ENCODE results near the gene IMPA2. TPM values are rescaled to one million over a fixed set of nuclear protein-coding genes. Genes with fewer than 3 reads are reported as not detected.

IMPA2 gene
- polyA plus RNA-seq, 1 experiment = 12.8 TPM

- Histone ChIP-seq H3K27ac (ENCODE audit: low read depth, low read length) (peak overlapping the region; percentile 31), H3K4me3 (ENCODE audit: low read depth, low read length) (no peak overlapping the region), H3K9me3 (ENCODE audit: control insufficient read depth, insufficient read depth, low read length) (no peaks in the 10 kb centered on the region; the same call in 1 of the 2 replicates), H3K27me3 (ENCODE audit: control insufficient read depth, insufficient read depth, low read length) (no peaks in the 10 kb centered on the region)
- POLR2A ChIA-PET = interaction anchor here (0.6 kb wide), 1 partner anchor 54 kb away, joined by 3 read pairs; no protein-coding TSS in a partner anchor
- CTCF ChIA-PET = interaction anchor here (0.8 to 4.9 kb wide), 4 partner anchors 39 to 379 kb away, joined by 4 to 21 read pairs (median 6); no protein-coding TSS in a partner anchor
- TF ChIP-seq CTCF (IDR thresholded peaks at IDR 0.05; ENCODE audit: low read depth, low read length) = no peak
- no peak for DNase-seq (ENCODE audit: low read depth, low spot score)
Observed at GRCh38 chr18:12034241-12035100, 53.2 kb downstream of the IMPA2 start.

- no peak overlapping the region for H3K4me3 ChIP-seq (ENCODE audit: low read depth, low read length)
- ChIA-PET POLR2A (no interaction called here), CTCF (no interaction called here)
Observed at GRCh38 chr18:12035481-12035880, 54.2 kb downstream of the IMPA2 start.

GRCh38 chr18:12036201-12036751 lies 55.0 kb downstream of the IMPA2 start:
- ChIA-PET POLR2A (no interaction called here), CTCF (interaction anchor here (6.3 kb wide), 1 partner anchor 99 kb away, joined by 101 read pairs; no protein-coding TSS in a partner anchor)
- Histone ChIP-seq H3K9me3 (ENCODE audit: control insufficient read depth, insufficient read depth, low read length) (no peaks in the 10 kb centered on the region), H3K4me3 (ENCODE audit: low read depth, low read length) (no peak overlapping the region), H3K27me3 (ENCODE audit: control insufficient read depth, insufficient read depth, low read length) (no peaks in the 10 kb centered on the region), H3K27ac (ENCODE audit: low read depth, low read length) (no peak overlapping the region)
- DNase-seq (ENCODE audit: low read depth, low spot score) = no peak
- no peak for TF ChIP-seq CTCF (IDR thresholded peaks at IDR 0.05; ENCODE audit: low read depth, low read length)

More at GRCh38 chr18:12035481-12035880, 54.2 kb downstream of the IMPA2 start:
- Histone ChIP-seq H3K9me3 (ENCODE audit: control insufficient read depth, insufficient read depth, low read length) (no peaks in the 10 kb centered on the region), H3K27me3 (ENCODE audit: control insufficient read depth, insufficient read depth, low read length) (no peaks in the 10 kb centered on the region), H3K27ac (ENCODE audit: low read depth, low read length) (no peak overlapping the region)
- DNase-seq (ENCODE audit: low read depth, low spot score) = no peak
- no peak for TF ChIP-seq CTCF (IDR thresholded peaks at IDR 0.05; ENCODE audit: low read depth, low read length)

- no peak for TF ChIP-seq CTCF (IDR thresholded peaks at IDR 0.05; ENCODE audit: low read depth, low read length)
- ChIA-PET POLR2A (no interaction called here), CTCF (interaction anchor here (0.6 to 6.3 kb wide), 33 partner anchors 8 to 386 kb away, joined by 3 to 101 read pairs (median 5); partner anchors contain the start of gene IMPA2)
Observed at GRCh38 chr18:12038082-12038638, 56.9 kb downstream of the IMPA2 start.

More at GRCh38 chr18:12038082-12038638, 56.9 kb downstream of the IMPA2 start:
- Histone ChIP-seq H3K27me3 (ENCODE audit: control insufficient read depth, insufficient read depth, low read length) (no peaks in the 10 kb centered on the region), H3K27ac (ENCODE audit: low read depth, low read length) (no peak overlapping the region), H3K4me3 (ENCODE audit: low read depth, low read length) (no peak overlapping the region; the same call in 1 of the 2 replicates), H3K9me3 (ENCODE audit: control insufficient read depth, insufficient read depth, low read length) (no peaks in the 10 kb centered on the region)
- DNase-seq (ENCODE audit: low read depth, low spot score) = no peak

Data from AG04450 (cell line).